Skeletal muscle tissue (tissue), 4 donors: ENCODE data around the gene RBM17. TPM values are rescaled to one million over a fixed set of nuclear protein-coding genes. Genes with fewer than 3 reads are reported as not detected.
A peak's percentile ranks its signal among the peaks of the same experiment; 100 is the strongest.

Source experiments
- H3K27ac ChIP-seq: one replicate; pipeline ENCODE4 v1.7.0; 2013; ENCODE audit warnings: mild to moderate bottlenecking, low read depth, low read length, inconsistent platforms
- H3K27me3 ChIP-seq, 3 donors: one replicate each; pipeline ENCODE4 v1.7.0; 2013; ENCODE audit warnings: low read length in 3 of 3; ENCODE audit not compliant: control insufficient read depth in 3 of 3, insufficient read depth in 3 of 3
- H3K36me3 ChIP-seq, 3 donors: one replicate each; pipeline ENCODE4 v1.7.0; 2013; ENCODE audit warnings: low read length in 3 of 3; ENCODE audit not compliant: control insufficient read depth in 3 of 3, insufficient read depth in 3 of 3
- H3K4me1 ChIP-seq, 3 donors: one replicate each; pipeline ENCODE4 v1.7.0; 2013; ENCODE audit warnings: low read length in 3 of 3, mild to moderate bottlenecking in 3 of 3; ENCODE audit not compliant: control insufficient read depth in 3 of 3, insufficient read depth in 3 of 3
- H3K4me3 ChIP-seq, 3 donors: one replicate each; pipeline ENCODE4 v1.7.0; 2013; ENCODE audit warnings: low read length in 3 of 3
- H3K9ac ChIP-seq, 3 donors: one replicate each; pipeline ENCODE4 v1.7.0; 2013; ENCODE audit warnings: low read length in 3 of 3, mild to moderate bottlenecking in 3 of 3, moderate library complexity in 2 of 3, low read depth in 1 of 3
- H3K9me3 ChIP-seq, 3 donors: one replicate each; pipeline ENCODE4 v1.7.0; 2013; ENCODE audit warnings: low read length in 3 of 3; ENCODE audit not compliant: control insufficient read depth in 3 of 3
- total RNA-seq: library from RNA; depleted of rRNA; stranded (reverse); fragments of >200 nt; gene quantifications from one replicate; pipeline ENCODE4 v1.2.3, GENCODE V29; 2014
- donor health status: Osteomylitis.

RBM17 gene
- total RNA-seq, 1 donor from 2014 or later, result 41.2 TPM

- H3K4me1 ChIP-seq, result peaks cover 4 to 11% (median 7%) of the 10 kb centered on the region in 3 donors
- no peak overlapping the region for H3K4me3 ChIP-seq
- H3K27ac ChIP-seq, result no peak overlapping the region
- no peaks in the 10 kb centered on the region for H3K9me3 ChIP-seq
- no peak overlapping the region for H3K9ac ChIP-seq
- peaks cover 2 to 6% (median 4%) of the 10 kb centered on the region in 3 donors for H3K27me3 ChIP-seq
- no peaks in the 10 kb centered on the region for H3K36me3 ChIP-seq
These were observed 41.8 kb upstream of the RBM17 start for GRCh38 chr10:6046773-6047611.

GRCh38 chr10:6047847-6048246, 41.0 kb upstream of the RBM17 start:
- Histone ChIP-seq H3K27me3 (peaks cover 2 to 6% (median 4%) of the 10 kb centered on the region in 3 donors), H3K4me1 (peaks cover 4 to 19% (median 7%) of the 10 kb centered on the region in 3 donors), H3K27ac (no peak overlapping the region), H3K9ac (no peak overlapping the region), H3K36me3 (no peaks in the 10 kb centered on the region), H3K9me3 (no peaks in the 10 kb centered on the region), H3K4me3 (no peak overlapping the region)

GRCh38 chr10:6048281-6049030, 40.4 kb upstream of the RBM17 start:
- Histone ChIP-seq H3K36me3 (no peaks in the 10 kb centered on the region), H3K27me3 (peaks cover 2 to 6% (median 4%) of the 10 kb centered on the region in 3 donors), H3K27ac (no peak overlapping the region), H3K9ac (no peak overlapping the region), H3K4me1 (peaks cover 4 to 22% (median 9%) of the 10 kb centered on the region in 3 donors), H3K4me3 (no peak overlapping the region), H3K9me3 (no peaks in the 10 kb centered on the region)

- no peak overlapping the region for H3K4me3 ChIP-seq
- H3K9me3 ChIP-seq, result no peaks in the 10 kb centered on the region
- peaks cover 4 to 22% (median 12%) of the 10 kb centered on the region in 3 donors for H3K4me1 ChIP-seq
- H3K27ac ChIP-seq, result no peak overlapping the region
- no peaks in the 10 kb centered on the region for H3K36me3 ChIP-seq
- peaks cover 2 to 6% (median 4%) of the 10 kb centered on the region in 3 donors for H3K27me3 ChIP-seq
- no peak overlapping the region for H3K9ac ChIP-seq
These were observed 39.8 kb upstream of the RBM17 start for GRCh38 chr10:6049031-6049400.

GRCh38 chr10:6050801-6051445, 37.9 kb upstream of the RBM17 start:
- peaks cover 4 to 22% (median 13%) of the 10 kb centered on the region in 3 donors for H3K4me1 ChIP-seq
- H3K27ac ChIP-seq, result peak overlapping the region; percentile 30
- peak overlapping the region; percentile 58 to 71 (median 61) for H3K9ac ChIP-seq

GRCh38 chr10:6052247-6053221, 36.3 kb upstream of the RBM17 start:
- Histone ChIP-seq H3K4me3 (no peak overlapping the region), H3K36me3 (no peaks in the 10 kb centered on the region), H3K4me1 (peaks cover 4 to 22% (median 16%) of the 10 kb centered on the region in 3 donors), H3K27ac (no peak overlapping the region), H3K9me3 (no peaks in the 10 kb centered on the region), H3K27me3 (no peaks in the 10 kb centered on the region), H3K9ac (no peak overlapping the region)

More at GRCh38 chr10:6050801-6051445, 37.9 kb upstream of the RBM17 start:
- no peaks in the 10 kb centered on the region for H3K27me3 ChIP-seq
- no peaks in the 10 kb centered on the region for H3K9me3 ChIP-seq
- no peaks in the 10 kb centered on the region for H3K36me3 ChIP-seq
- peak overlapping the region; percentile 71 to 81 (median 73) for H3K4me3 ChIP-seq

GRCh38 chr10:6053303-6053702, 35.5 kb upstream of the RBM17 start:
- H3K27me3 ChIP-seq, result no peaks in the 10 kb centered on the region

GRCh38 chr10:6053816-6054631, 34.8 kb upstream of the RBM17 start:
- H3K4me3 ChIP-seq, result no peak overlapping the region
- H3K27ac ChIP-seq, result no peak overlapping the region
- H3K4me1 ChIP-seq, result peaks cover 4 to 22% (median 16%) of the 10 kb centered on the region in 3 donors
- H3K9me3 ChIP-seq, result no peaks in the 10 kb centered on the region
- H3K36me3 ChIP-seq, result no peaks in the 10 kb centered on the region
- H3K27me3 ChIP-seq, result no peaks in the 10 kb centered on the region
- no peak overlapping the region for H3K9ac ChIP-seq

More at GRCh38 chr10:6053303-6053702, 35.5 kb upstream of the RBM17 start:
- no peaks in the 10 kb centered on the region for H3K36me3 ChIP-seq
- no peak overlapping the region for H3K4me3 ChIP-seq
- H3K9ac ChIP-seq, result no peak overlapping the region
- no peak overlapping the region for H3K27ac ChIP-seq
- no peaks in the 10 kb centered on the region for H3K9me3 ChIP-seq
- H3K4me1 ChIP-seq, result peaks cover 4 to 22% (median 16%) of the 10 kb centered on the region in 3 donors
